ENCODE results near the gene MAP3K2. TPM values are rescaled to one million over a fixed set of nuclear protein-coding genes. Genes with fewer than 3 reads are reported as not detected.

The MAP3K2 gene
- total RNA-seq, 2 experiments from 2014 or later: 103 to 105 TPM

GRCh38 chr2:127343277-127343676, 44.5 kb downstream of the MAP3K2 start:
- ATAC-seq (ENCODE audit: poor library complexity): no peak
- CTCF ChIA-PET: interaction anchor here (0.8 kb wide), 1 partner anchor 73 kb away, joined by 3 read pairs; no protein-coding TSS in a partner anchor
- H3K9me3 ChIP-seq (ENCODE audit: control insufficient read depth in 1 of 2, insufficient read depth in 1 of 2, low read length in 2 of 2): no peaks in the 10 kb centered on the region

DNA sequence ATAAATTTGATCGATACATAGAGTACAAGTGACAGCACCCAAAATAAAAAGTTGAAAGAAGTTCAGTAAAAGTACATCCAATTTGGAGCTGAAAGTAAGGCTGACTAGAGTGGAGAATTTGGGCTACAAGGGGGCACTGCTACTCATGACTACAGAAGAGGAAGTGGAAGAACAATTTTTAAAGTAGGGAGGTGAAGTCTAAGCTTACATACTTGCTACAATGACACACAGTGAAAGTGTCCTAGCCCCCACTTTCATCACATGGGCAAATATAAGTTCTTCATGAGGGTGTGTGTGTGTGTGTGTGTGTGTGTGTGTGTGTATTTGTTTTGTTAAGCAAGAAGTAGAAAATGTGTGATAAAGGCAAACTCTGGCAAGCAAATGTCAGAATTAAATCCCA, 45.7 kb downstream of the MAP3K2 start:
- CTCF ChIA-PET: interaction anchor here (1.0 kb wide), 1 partner anchor 68 kb away, joined by 3 read pairs; no protein-coding TSS in a partner anchor
- no peak overlapping the region for H3K27ac ChIP-seq (ENCODE audit: low read depth in 1 of 2, low read length in 2 of 2)
- intact Hi-C loops (cut with DNase I, micrococcal nuclease): no loop called here
- H3K27ac Mint-ChIP-seq: no peak overlapping the region
- no peaks in the 10 kb centered on the region for H3K9me3 Mint-ChIP-seq
- H3K4me1 ChIP-seq (ENCODE audit: insufficient read depth, low read length): peaks cover 4% of the 10 kb centered on the region
- H3K4me3 Mint-ChIP-seq: no peak overlapping the region
- no peaks in the 10 kb centered on the region for H3K27me3 Mint-ChIP-seq
- POLR2A ChIA-PET: no interaction called here
- H3K4me3 ChIP-seq (ENCODE audit: low read length): no peak overlapping the region
- DNase-seq: no peak
- H3K27me3 ChIP-seq (ENCODE audit: control insufficient read depth in 1 of 2, insufficient read depth in 2 of 2, low read length in 2 of 2): no peaks in the 10 kb centered on the region
- peaks cover 58% of the 10 kb centered on the region for H3K36me3 Mint-ChIP-seq (ENCODE audit: low read depth)
- H3K36me3 ChIP-seq (ENCODE audit: insufficient read depth, low read length): peaks cover 25% of the 10 kb centered on the region
- H3K9me3 ChIP-seq (ENCODE audit: control insufficient read depth in 1 of 2, insufficient read depth in 1 of 2, low read length in 2 of 2): no peaks in the 10 kb centered on the region
- TF ChIP-seq CTCF (IDR thresholded peaks at IDR 0.05): no peak
- ATAC-seq (ENCODE audit: poor library complexity): no peak
- H3K4me1 Mint-ChIP-seq (ENCODE audit: low read depth): peaks cover 35% of the 10 kb centered on the region

More at GRCh38 chr2:127343277-127343676, 44.5 kb downstream of the MAP3K2 start:
- Histone ChIP-seq H3K4me3 (ENCODE audit: low read length) (no peak overlapping the region), H3K36me3 (ENCODE audit: insufficient read depth, low read length) (peaks cover 18% of the 10 kb centered on the region), H3K27me3 (ENCODE audit: control insufficient read depth in 1 of 2, insufficient read depth in 2 of 2, low read length in 2 of 2) (no peaks in the 10 kb centered on the region), H3K27ac (ENCODE audit: low read depth in 1 of 2, low read length in 2 of 2) (no peak overlapping the region), H3K4me1 (ENCODE audit: insufficient read depth, low read length) (peaks cover 4% of the 10 kb centered on the region)
- DNase-seq: no peak
- TF ChIP-seq CTCF (IDR thresholded peaks at IDR 0.05): no peak
- intact Hi-C loops (cut with DNase I, micrococcal nuclease): no loop called here
- POLR2A ChIA-PET: no interaction called here
- H3K9me3 Mint-ChIP-seq: no peaks in the 10 kb centered on the region
- peaks cover 46% of the 10 kb centered on the region for H3K36me3 Mint-ChIP-seq (ENCODE audit: low read depth)
- no peaks in the 10 kb centered on the region for H3K27me3 Mint-ChIP-seq
- peaks cover 45% of the 10 kb centered on the region for H3K4me1 Mint-ChIP-seq (ENCODE audit: low read depth)
- no peak overlapping the region for H3K27ac Mint-ChIP-seq
- no peak overlapping the region for H3K4me3 Mint-ChIP-seq

- Histone ChIP-seq H3K36me3 (ENCODE audit: insufficient read depth, low read length) (peaks cover 56% of the 10 kb centered on the region), H3K9me3 (ENCODE audit: control insufficient read depth in 1 of 2, insufficient read depth in 1 of 2, low read length in 2 of 2) (no peaks in the 10 kb centered on the region), H3K4me1 (ENCODE audit: insufficient read depth, low read length) (no peaks in the 10 kb centered on the region), H3K27ac (ENCODE audit: low read depth in 1 of 2, low read length in 2 of 2) (no peak overlapping the region), H3K4me3 (ENCODE audit: low read length) (no peak overlapping the region), H3K27me3 (ENCODE audit: control insufficient read depth in 1 of 2, insufficient read depth in 2 of 2, low read length in 2 of 2) (no peaks in the 10 kb centered on the region)
- Mint-ChIP-seq H3K4me3 (no peak overlapping the region), H3K9me3 (no peaks in the 10 kb centered on the region), H3K36me3 (ENCODE audit: low read depth) (peaks cover 83% of the 10 kb centered on the region), H3K27me3 (no peaks in the 10 kb centered on the region), H3K27ac (no peak overlapping the region), H3K4me1 (ENCODE audit: low read depth) (no peaks in the 10 kb centered on the region)
- ChIA-PET POLR2A (no interaction called here), CTCF (no interaction called here)
- intact Hi-C loops (cut with DNase I, micrococcal nuclease): no loop called here
- no peak for TF ChIP-seq CTCF (IDR thresholded peaks at IDR 0.05)
- DNase-seq: no peak
- ATAC-seq (ENCODE audit: poor library complexity): no peak
Observed at GRCh38 chr2:127332335-127332734, 55.4 kb downstream of the MAP3K2 start.
